ENCODE measurements around the gene ZC3H4. TPM values are rescaled to one million over a fixed set of nuclear protein-coding genes. Genes with fewer than 3 reads are reported as not detected.

ZC3H4 gene
- total and polyA plus RNA-seq, 10 of the 15 experiments (the other 5 are each of a cell fraction or from before 2014, with no cell fraction given): 5.1 to 86.3 (median 15.5) TPM

GRCh38 chr19:47156861-47157430 lies 43.4 kb upstream of the ZC3H4 start (continued):
- TF ChIP-seq SREBF2 (IDR thresholded peaks at IDR 0.05; ENCODE audit: low read length) (no peak), CHD4 (IDR thresholded peaks at IDR 0.05) (no peak), E2F8 (IDR thresholded peaks at IDR 0.05; ENCODE audit: low read depth, partially characterized antibody) (no peak), EGR1 (IDR thresholded peaks at IDR 0.05; ENCODE audit: borderline replicate concordance in 1 of 2, low read depth in 2 of 2, low read length in 2 of 2) (no peak), MYC (IDR thresholded peaks at IDR 0.05; ENCODE audit: insufficient read depth, insufficient read length, insufficient replicate concordance, low read length, severe bottlenecking) (no peak), RFX5 (IDR thresholded peaks at IDR 0.05; ENCODE audit: low read depth, low read length) (no peak), SIX5 (IDR thresholded peaks at IDR 0.05; ENCODE audit: low read depth, low read length, severe bottlenecking) (no peak), ZNF592 (IDR thresholded peaks at IDR 0.05) (no peak), MAX (IDR thresholded peaks at IDR 0.05; ENCODE audit: low read depth, low read length) (no peak), RBBP5 (conservative IDR thresholded peaks at IDR 0.05) (no peak), SMAD5 (IDR thresholded peaks at IDR 0.05; ENCODE audit: low read depth) (no peak), BHLHE40 (IDR thresholded peaks at IDR 0.05; ENCODE audit: borderline replicate concordance in 1 of 2, low read depth in 2 of 2, low read length in 1 of 2) (no peak), SMAD1 (IDR thresholded peaks at IDR 0.05; ENCODE audit: low read depth, partially characterized antibody) (no peak), BCLAF1 (IDR thresholded peaks at IDR 0.05) (no peak), MXI1 (IDR thresholded peaks at IDR 0.05; ENCODE audit: low read depth, low read length) (no peak), KDM1A (IDR thresholded peaks at IDR 0.05; ENCODE audit: borderline replicate concordance) (no peak), ESRRA (IDR thresholded peaks at IDR 0.05; ENCODE audit: low read length) (no peak), POU2F2 (IDR thresholded peaks at IDR 0.05; ENCODE audit: borderline replicate concordance, low read depth, low read length) (no peak)

All from GM12878 (cell line).